DND-41 (cell line): ENCODE results near the gene RSBN1L.

Source experiments
- ATAC-seq: fragments of 200-7000 bp; cut with Tn5 transposase; 3 replicates; pipeline ENCODE4 v1.9.1; 2021; ENCODE audit warnings: low read depth; ENCODE audit not compliant: insufficient read depth
- DNase-seq: peaks from one replicate; pipeline ENCODE4 v3.0.0-alpha.2; 2020
- H2AFZ ChIP-seq: 2 replicates; pipeline ENCODE4 v1.6.0; 2012; ENCODE audit warnings: low read depth, low read length
- H3K27ac ChIP-seq: 2 replicates; pipeline ENCODE4 v1.5.1; 2012; ENCODE audit warnings: low read length, inconsistent platforms
- H3K27me3 ChIP-seq: fragments of 200-600 bp; sonication (generic); 2 replicates; pipeline ENCODE4 v1.6.0; 2012; ENCODE audit warnings: low read length, mild to moderate bottlenecking, inconsistent platforms; ENCODE audit not compliant: insufficient read depth, poor library complexity
- H3K36me3 ChIP-seq: 2 replicates; pipeline ENCODE4 v1.5.1; 2012; ENCODE audit warnings: low read length, inconsistent platforms; ENCODE audit not compliant: insufficient read depth
- H3K4me1 ChIP-seq: 2 replicates; pipeline ENCODE4 v1.5.1; 2012; ENCODE audit warnings: mild to moderate bottlenecking, low read length; ENCODE audit not compliant: insufficient read depth
- H3K4me2 ChIP-seq: 2 replicates; pipeline ENCODE4 v1.6.0; 2012; ENCODE audit warnings: mild to moderate bottlenecking, moderate library complexity, low read length, inconsistent platforms; ENCODE audit not compliant: insufficient read depth
- H3K4me3 ChIP-seq, 2 experiments: fragments of 200-600 bp in 1 of 2; shearing (Covaris generic) in 1 of 2; 2 replicates each; pipeline ENCODE4 v1.5.1; 2012 to 2016; ENCODE audit warnings: inconsistent platforms in 2 of 2, low read length in 2 of 2, mild to moderate bottlenecking in 2 of 2, low read depth in 1 of 2, moderate library complexity in 1 of 2
- H3K79me2 ChIP-seq: 2 replicates; pipeline ENCODE4 v1.6.0; 2012; ENCODE audit warnings: low read length, inconsistent platforms; ENCODE audit not compliant: insufficient read depth
- H3K9ac ChIP-seq: 2 replicates; pipeline ENCODE4 v1.6.0; 2012; ENCODE audit warnings: low read depth, mild to moderate bottlenecking, inconsistent platforms, low read length, moderate library complexity
- H3K9me3 ChIP-seq: 2 replicates; pipeline ENCODE4 v1.5.1; 2012; ENCODE audit warnings: low read length, moderate library complexity, mild to moderate bottlenecking, inconsistent platforms; ENCODE audit not compliant: insufficient read depth, severe bottlenecking
- H4K20me1 ChIP-seq: 2 replicates; pipeline ENCODE4 v1.6.0; 2012; ENCODE audit warnings: low read length; ENCODE audit not compliant: insufficient read depth
- EZH2 ChIP-seq: IDR thresholded peaks from 3 replicates; pipeline ENCODE4 v1.6.1; 2012; ENCODE audit warnings: borderline replicate concordance, low read depth, mild to moderate bottlenecking, moderate library complexity, low read length, inconsistent platforms; ENCODE audit not compliant: severe bottlenecking
- TF ChIP-seq, protein P1 (sequence below): IDR thresholded peaks from 2 replicates; pipeline ENCODE4 v1.5.1; 2012; ENCODE audit warnings: borderline replicate concordance, low read length, moderate library complexity, mild to moderate bottlenecking; ENCODE audit not compliant: poor library complexity, severe bottlenecking; ENCODE audit errors: extremely low read depth

RSBN1L gene

DNA sequence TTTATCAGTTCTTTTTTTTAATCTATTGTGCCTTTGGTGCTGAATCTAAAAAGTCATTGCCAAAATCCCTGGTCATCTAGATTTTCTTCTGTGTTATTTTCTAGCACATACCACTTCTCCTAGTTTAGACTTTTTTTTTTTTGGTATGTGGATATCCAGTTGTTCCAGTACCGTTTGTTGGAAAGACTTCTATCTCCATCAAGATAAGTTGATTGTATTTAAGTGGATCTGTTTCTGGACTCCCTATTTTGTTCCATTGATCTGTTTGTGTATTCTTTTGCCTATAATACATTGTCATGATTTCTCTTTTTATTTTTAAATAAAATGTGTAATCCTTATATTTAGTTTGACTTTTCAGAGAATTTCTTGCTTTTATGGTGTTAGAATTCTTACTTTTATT lies 35.5 kb downstream of the RSBN1L start:
- no peak for TF ChIP-seq EZH2
- TF ChIP-seq, protein P1, sequence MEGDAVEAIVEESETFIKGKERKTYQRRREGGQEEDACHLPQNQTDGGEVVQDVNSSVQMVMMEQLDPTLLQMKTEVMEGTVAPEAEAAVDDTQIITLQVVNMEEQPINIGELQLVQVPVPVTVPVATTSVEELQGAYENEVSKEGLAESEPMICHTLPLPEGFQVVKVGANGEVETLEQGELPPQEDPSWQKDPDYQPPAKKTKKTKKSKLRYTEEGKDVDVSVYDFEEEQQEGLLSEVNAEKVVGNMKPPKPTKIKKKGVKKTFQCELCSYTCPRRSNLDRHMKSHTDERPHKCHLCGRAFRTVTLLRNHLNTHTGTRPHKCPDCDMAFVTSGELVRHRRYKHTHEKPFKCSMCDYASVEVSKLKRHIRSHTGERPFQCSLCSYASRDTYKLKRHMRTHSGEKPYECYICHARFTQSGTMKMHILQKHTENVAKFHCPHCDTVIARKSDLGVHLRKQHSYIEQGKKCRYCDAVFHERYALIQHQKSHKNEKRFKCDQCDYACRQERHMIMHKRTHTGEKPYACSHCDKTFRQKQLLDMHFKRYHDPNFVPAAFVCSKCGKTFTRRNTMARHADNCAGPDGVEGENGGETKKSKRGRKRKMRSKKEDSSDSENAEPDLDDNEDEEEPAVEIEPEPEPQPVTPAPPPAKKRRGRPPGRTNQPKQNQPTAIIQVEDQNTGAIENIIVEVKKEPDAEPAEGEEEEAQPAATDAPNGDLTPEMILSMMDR, result no peak
- H3K9me3 ChIP-seq, result no peaks in the 10 kb centered on the region
- H4K20me1 ChIP-seq, result peaks cover 65% of the 10 kb centered on the region
- H3K27me3 ChIP-seq, result no peaks in the 10 kb centered on the region
- H3K4me2 ChIP-seq, result no peak overlapping the region
- H3K36me3 ChIP-seq, result peaks cover 14% of the 10 kb centered on the region; the same call in 1 of the 2 replicates
- H2AFZ ChIP-seq, result no peak overlapping the region
- H3K4me3 ChIP-seq, result no peak overlapping the region
- DNase-seq (no peak), ATAC-seq (no peak)
- peaks cover 6% of the 10 kb centered on the region; the same call in 1 of the 2 replicates for H3K4me1 ChIP-seq
- H3K27ac ChIP-seq, result no peak overlapping the region
- H3K79me2 ChIP-seq, result peaks cover 98% of the 10 kb centered on the region
- H3K9ac ChIP-seq, result no peak overlapping the region

DNA sequence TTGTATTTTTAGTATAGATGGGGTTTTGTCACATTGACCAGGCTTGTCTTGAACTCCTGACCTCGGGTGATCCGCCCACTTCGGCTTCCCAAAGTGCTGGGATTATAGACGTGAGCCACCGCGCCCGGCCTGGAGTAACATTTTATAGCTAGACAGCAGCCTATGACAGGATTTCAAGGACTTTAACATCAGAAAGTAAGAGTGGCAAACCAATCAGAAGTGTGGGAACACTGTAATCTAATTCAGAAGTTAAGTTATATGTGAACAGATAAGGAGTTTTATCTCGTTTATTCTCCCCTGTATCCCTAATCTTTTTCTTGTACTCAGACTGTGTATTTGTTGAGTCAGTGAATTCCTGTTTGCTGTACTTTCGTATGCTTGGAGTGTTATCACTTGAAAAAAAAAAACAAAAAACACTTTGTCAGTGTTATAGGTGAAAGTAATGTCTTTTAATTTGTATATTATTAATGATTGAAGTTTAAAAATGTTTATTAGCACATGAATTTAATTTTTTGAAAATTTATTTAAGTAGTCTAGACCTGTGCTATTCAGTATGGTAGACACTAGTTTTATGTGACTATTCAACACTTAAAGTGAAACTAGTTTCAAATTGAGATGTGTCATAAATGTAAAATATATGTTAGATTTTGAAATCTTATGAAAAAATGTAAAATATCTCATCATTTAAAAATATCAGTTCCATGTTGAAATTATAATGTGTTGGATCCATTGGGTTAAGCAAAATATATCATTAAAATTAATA lies 38.6 kb downstream of the RSBN1L start:
- H3K4me3 ChIP-seq, result no peak overlapping the region
- H3K9ac ChIP-seq, result no peak overlapping the region
- no peaks in the 10 kb centered on the region for H3K27me3 ChIP-seq
- H3K4me2 ChIP-seq, result no peak overlapping the region
- H4K20me1 ChIP-seq, result peaks cover 47% of the 10 kb centered on the region
- H3K27ac ChIP-seq, result no peak overlapping the region
- TF ChIP-seq, protein P1, result no peak
- TF ChIP-seq EZH2, result no peak
- H3K9me3 ChIP-seq, result no peaks in the 10 kb centered on the region
- H2AFZ ChIP-seq, result no peak overlapping the region
- peaks cover 30% of the 10 kb centered on the region; the same call in 1 of the 2 replicates for H3K36me3 ChIP-seq
- H3K79me2 ChIP-seq, result peaks cover 87% of the 10 kb centered on the region
- ATAC-seq (no peak), DNase-seq (no peak)
- no peaks in the 10 kb centered on the region for H3K4me1 ChIP-seq

DNA sequence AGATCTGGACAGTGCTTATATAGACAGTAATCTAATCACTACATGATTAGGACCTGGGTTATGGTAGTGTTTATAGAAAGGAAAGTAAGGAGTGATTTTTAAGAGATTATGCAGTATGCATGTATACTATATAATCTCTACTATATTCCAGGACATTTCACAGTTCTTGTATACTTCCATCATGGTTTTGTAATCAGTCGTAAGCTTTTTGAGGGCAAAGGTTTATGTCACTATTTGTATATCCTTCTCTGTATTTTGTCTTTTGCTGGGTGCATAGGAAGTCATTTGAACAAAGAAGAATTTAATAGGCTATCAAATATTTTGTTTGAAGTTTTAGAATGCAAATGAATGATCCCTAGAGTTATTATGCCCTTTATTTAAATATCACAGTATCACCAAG lies 39.2 kb downstream of the RSBN1L start:
- peaks cover 41% of the 10 kb centered on the region for H4K20me1 ChIP-seq
- H3K4me3 ChIP-seq, result no peak overlapping the region
- no peaks in the 10 kb centered on the region for H3K27me3 ChIP-seq
- H3K9me3 ChIP-seq, result no peaks in the 10 kb centered on the region
- ATAC-seq (no peak), DNase-seq (no peak)
- no peak overlapping the region for H3K27ac ChIP-seq
- no peak overlapping the region for H3K9ac ChIP-seq
- no peaks in the 10 kb centered on the region for H3K4me1 ChIP-seq
- TF ChIP-seq EZH2, result no peak
- TF ChIP-seq, protein P1, result no peak
- peaks cover 85% of the 10 kb centered on the region for H3K79me2 ChIP-seq
- no peak overlapping the region for H2AFZ ChIP-seq
- H3K36me3 ChIP-seq, result peaks cover 32% of the 10 kb centered on the region; the same call in 1 of the 2 replicates
- no peak overlapping the region for H3K4me2 ChIP-seq
